GM18867 (cell line): Measurements from ENCODE around the gene TSPY8.
"Not testable (repeated sequence)": the region's sequence is repeated elsewhere in the genome, so short reads cannot be mapped to it uniquely, and the experiment has no call there.

Experiments used
- ATAC-seq: cut with Tn5 transposase; IDR thresholded peaks from one replicate; pipeline ENCODE4 v1.9.1; 2021; ENCODE audit warnings: mild to moderate bottlenecking, moderate library complexity; ENCODE audit not compliant: unreplicated experiment

Gene TSPY8

DNA sequence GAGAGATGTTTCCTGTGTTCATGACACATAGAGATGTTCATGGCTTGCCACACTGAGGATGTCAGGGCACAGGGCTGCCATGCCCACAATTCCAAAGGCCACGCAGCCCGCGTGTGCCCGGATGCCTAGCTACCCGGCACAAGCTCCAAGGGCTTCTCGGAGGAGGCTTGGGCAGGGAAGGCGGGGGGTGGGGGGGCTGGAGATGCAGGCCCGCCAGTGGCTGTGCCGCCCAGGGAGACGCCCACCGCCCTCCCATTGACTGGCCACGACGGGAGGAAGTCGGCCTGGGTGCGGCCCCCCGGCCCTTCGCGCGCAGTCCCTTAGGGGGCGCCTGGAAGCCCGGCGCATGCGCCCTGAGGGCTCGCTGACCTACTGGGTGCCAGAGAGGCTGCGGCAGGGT, at the start of gene TSPY8:
TSPY8 (plus strand) TSS at position 301 of the 400 bp plus-strand sequence; CDS start at position 347, 46 bp downstream.
- not testable (repeated sequence) for ATAC-seq

- no peak for ATAC-seq
These were observed 36.6 kb upstream of the TSPY8 start for GRCh38 chrY:9320996-9321395.

DNA sequence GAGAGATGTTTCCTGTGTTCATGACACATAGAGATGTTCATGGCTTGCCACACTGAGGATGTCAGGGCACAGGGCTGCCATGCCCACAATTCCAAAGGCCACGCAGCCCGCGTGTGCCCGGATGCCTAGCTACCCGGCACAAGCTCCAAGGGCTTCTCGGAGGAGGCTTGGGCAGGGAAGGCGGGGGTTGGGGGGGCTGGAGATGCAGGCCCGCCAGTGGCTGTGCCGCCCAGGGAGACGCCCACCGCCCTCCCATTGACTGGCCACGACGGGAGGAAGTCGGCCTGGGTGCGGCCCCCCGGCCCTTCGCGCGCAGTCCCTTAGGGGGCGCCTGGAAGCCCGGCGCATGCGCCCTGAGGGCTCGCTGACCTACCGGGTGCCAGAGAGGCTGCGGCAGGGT, 20.4 kb upstream of the TSPY8 start, which contains the start of gene TSPY4:
TSPY4 (plus strand) TSS at position 301 of the 400 bp plus-strand sequence; CDS start at position 347, 46 bp downstream.
- ATAC-seq: not testable (repeated sequence)

DNA sequence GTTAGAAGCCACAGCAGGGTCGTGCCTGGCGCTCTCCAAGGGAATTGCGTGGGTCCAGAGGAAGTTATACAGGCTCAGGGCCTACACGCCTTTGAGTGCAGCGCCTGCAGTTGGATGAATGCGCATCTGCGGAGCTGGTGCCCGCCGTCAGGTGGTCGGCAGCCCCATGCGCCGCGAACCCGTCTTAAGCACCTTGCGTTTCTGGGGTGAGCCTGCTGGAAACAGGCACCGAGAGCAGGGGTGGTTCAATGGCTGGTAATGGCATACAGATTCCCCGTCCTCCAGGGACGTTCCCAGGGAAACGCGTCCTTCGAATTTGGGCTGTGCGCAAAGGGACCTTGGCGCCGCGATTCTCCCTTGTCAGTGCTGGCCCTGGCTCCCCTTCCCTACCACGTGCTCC, 38.9 kb downstream of the TSPY8 start:
- not testable (repeated sequence) for ATAC-seq

GRCh38 chrY:9398121-9398520, 40.5 kb downstream of the TSPY8 start, which contains the start of gene TSPY3:
TSPY3 (plus strand) TSS chrY:9398421; CDS start chrY:9398467, 46 bp downstream.
- not testable (repeated sequence) for ATAC-seq
